ENCODE data around the gene ARL6IP1.

Gene ARL6IP1

GRCh38 chr16:18803569-18804462 lies 2.5 kb upstream of the ARL6IP1 start:
- no peak for DNase-seq
- peak overlapping the region; percentile 59 for H3K27ac ChIP-seq
- H3K36me3 ChIP-seq (replicated peaks), result peaks cover 12% of the 10 kb centered on the region
- H3K27me3 ChIP-seq (replicated peaks), result no peaks in the 10 kb centered on the region
- no peak for TF ChIP-seq CTCF (IDR thresholded peaks at IDR 0.05; ENCODE audit: low read depth, low read length, missing control alignments)
- in situ Hi-C loops (cut with HindIII; ENCODE audit: low pct_ligation_motif_present, low sequenced_read_pairs), result no loop called here
- H3K4me3 ChIP-seq (ENCODE audit: low read depth, low read length), result no peak overlapping the region

GRCh38 chr16:18802767-18803343 lies 1.5 kb upstream of the ARL6IP1 start:
- no peak overlapping the region for H3K4me3 ChIP-seq (ENCODE audit: low read depth, low read length)
- H3K27me3 ChIP-seq (replicated peaks), result no peaks in the 10 kb centered on the region
- no peak overlapping the region for H3K27ac ChIP-seq
- DNase-seq, result no peak
- H3K36me3 ChIP-seq (replicated peaks), result peaks cover 6% of the 10 kb centered on the region
- no peak for TF ChIP-seq CTCF (IDR thresholded peaks at IDR 0.05; ENCODE audit: low read depth, low read length, missing control alignments)
- in situ Hi-C loops (cut with HindIII; ENCODE audit: low pct_ligation_motif_present, low sequenced_read_pairs), result no loop called here

- Histone ChIP-seq H3K27me3 (replicated peaks) (no peaks in the 10 kb centered on the region), H3K4me3 (ENCODE audit: low read depth, low read length) (peak overlapping the region; percentile 95), H3K36me3 (replicated peaks) (peaks cover 6% of the 10 kb centered on the region), H3K27ac (peak overlapping the region; percentile 84)
- no peak for DNase-seq
- TF ChIP-seq CTCF (IDR thresholded peaks at IDR 0.05; ENCODE audit: low read depth, low read length, missing control alignments), result no peak
- in situ Hi-C loops (cut with HindIII; ENCODE audit: low pct_ligation_motif_present, low sequenced_read_pairs), result no loop called here
Observed at GRCh38 chr16:18800775-18801144, 589 bp downstream of the ARL6IP1 start.

- DNase-seq, result no peak
- Histone ChIP-seq H3K27ac (peak overlapping the region; percentile 84), H3K27me3 (replicated peaks) (no peaks in the 10 kb centered on the region), H3K4me3 (ENCODE audit: low read depth, low read length) (peak overlapping the region; percentile 95), H3K36me3 (replicated peaks) (peaks cover 10% of the 10 kb centered on the region)
- TF ChIP-seq CTCF (IDR thresholded peaks at IDR 0.05; ENCODE audit: low read depth, low read length, missing control alignments), result no peak
- in situ Hi-C loops (cut with HindIII; ENCODE audit: low pct_ligation_motif_present, low sequenced_read_pairs), result no loop called here
Observed at GRCh38 chr16:18800293-18800692, 1.1 kb downstream of the ARL6IP1 start.

- Histone ChIP-seq H3K27me3 (replicated peaks) (no peaks in the 10 kb centered on the region), H3K4me3 (ENCODE audit: low read depth, low read length) (peak overlapping the region; percentile 95), H3K36me3 (replicated peaks) (peaks cover 11% of the 10 kb centered on the region), H3K27ac (no peak overlapping the region)
- in situ Hi-C loops (cut with HindIII; ENCODE audit: low pct_ligation_motif_present, low sequenced_read_pairs), result no loop called here
- no peak for TF ChIP-seq CTCF (IDR thresholded peaks at IDR 0.05; ENCODE audit: low read depth, low read length, missing control alignments)
- DNase-seq, result no peak
Observed at GRCh38 chr16:18799500-18799899, 1.8 kb downstream of the ARL6IP1 start.
